Neutrophil (primary cell): Measurements from ENCODE around the gene SELENOO.
A peak's percentile ranks its signal among the peaks of the same experiment; 100 is the strongest.

ENCODE experiments used
- H3K27ac ChIP-seq: fragments of 200-600 bp; sonication (generic); 2 replicates; pipeline ENCODE4 v1.5.1; 2016; ENCODE audit warnings: mild to moderate bottlenecking, moderate library complexity
- H3K27me3 ChIP-seq: fragments of 200-600 bp; sonication (generic); 2 replicates; pipeline ENCODE4 v1.6.0; 2016; ENCODE audit warnings: mild to moderate bottlenecking
- H3K36me3 ChIP-seq: fragments of 200-600 bp; sonication (generic); 2 replicates; pipeline ENCODE4 v1.5.1; 2017
- H3K4me1 ChIP-seq, 2 experiments: fragments of 200-600 bp in 1 of 2; sonication (generic) in 1 of 2; 1 replicate in 1 of 2; 2 replicates in 1 of 2; pipeline versions ENCODE4 v1.5.1 to v1.6.1; 2013 to 2016; ENCODE audit warnings: low read depth in 1 of 2, low read length in 1 of 2, mild to moderate bottlenecking in 1 of 2, moderate library complexity in 1 of 2; ENCODE audit not compliant: control insufficient read depth in 1 of 2, insufficient read depth in 1 of 2
- H3K4me3 ChIP-seq, 2 experiments: fragments of 200-600 bp in 1 of 2; sonication (generic) in 1 of 2; 1 replicate in 1 of 2; 2 replicates in 1 of 2; pipeline ENCODE4 v1.5.1; 2013 to 2016; ENCODE audit warnings: low read depth in 1 of 2, low read length in 1 of 2, mild to moderate bottlenecking in 1 of 2, moderate library complexity in 1 of 2
- H3K9me3 ChIP-seq: fragments of 200-600 bp; sonication (generic); 2 replicates; pipeline ENCODE4 v1.5.1; 2016
- TF ChIP-seq, protein P1 (sequence below): fragments of 200-600 bp; sonication (generic); IDR thresholded peaks from 2 replicates; pipeline ENCODE4 v1.5.1; 2016; ENCODE audit warnings: antibody characterized with exemption

Gene SELENOO

DNA sequence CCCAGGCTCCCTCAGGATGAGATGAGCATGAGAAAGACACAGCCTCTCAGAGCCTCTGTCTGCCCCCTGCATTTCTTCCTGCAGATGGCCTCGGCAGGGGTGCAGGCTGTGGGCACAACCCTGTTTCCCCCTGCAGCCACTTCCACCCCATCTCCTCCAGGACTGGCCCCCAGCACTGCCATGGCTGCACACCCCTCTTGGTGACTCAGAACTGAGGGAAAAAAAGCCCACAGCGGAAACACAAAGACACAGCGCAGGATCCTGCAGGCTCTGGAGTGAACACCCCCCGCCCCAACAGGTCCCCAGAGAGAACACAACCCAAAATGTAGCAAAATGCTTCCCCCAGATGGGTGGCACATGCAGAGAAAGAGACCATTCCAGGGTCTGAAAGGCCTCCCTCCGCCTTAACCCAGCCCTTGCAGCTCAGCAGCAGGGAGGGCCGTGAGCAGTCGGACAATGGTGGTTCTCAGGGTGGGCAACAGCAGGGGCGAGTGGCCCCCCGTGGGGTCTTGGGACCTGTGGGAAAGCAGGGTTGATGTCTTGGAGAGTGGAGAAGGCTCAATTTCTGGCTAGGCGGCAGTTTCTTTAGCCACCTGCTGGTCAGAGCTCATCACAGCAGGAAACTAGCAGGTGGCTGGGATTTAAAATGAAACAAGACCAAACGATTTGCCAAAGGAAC is 36.1 kb downstream of the SELENOO start:
- Histone ChIP-seq H3K27ac (no peak overlapping the region), H3K4me3 (no peak overlapping the region), H3K4me1 (peaks cover 9 to 10% of the 10 kb centered on the region in 2 experiments), H3K27me3 (no peaks in the 10 kb centered on the region), H3K9me3 (no peaks in the 10 kb centered on the region), H3K36me3 (peaks cover 32% of the 10 kb centered on the region)
- TF ChIP-seq, protein P1, sequence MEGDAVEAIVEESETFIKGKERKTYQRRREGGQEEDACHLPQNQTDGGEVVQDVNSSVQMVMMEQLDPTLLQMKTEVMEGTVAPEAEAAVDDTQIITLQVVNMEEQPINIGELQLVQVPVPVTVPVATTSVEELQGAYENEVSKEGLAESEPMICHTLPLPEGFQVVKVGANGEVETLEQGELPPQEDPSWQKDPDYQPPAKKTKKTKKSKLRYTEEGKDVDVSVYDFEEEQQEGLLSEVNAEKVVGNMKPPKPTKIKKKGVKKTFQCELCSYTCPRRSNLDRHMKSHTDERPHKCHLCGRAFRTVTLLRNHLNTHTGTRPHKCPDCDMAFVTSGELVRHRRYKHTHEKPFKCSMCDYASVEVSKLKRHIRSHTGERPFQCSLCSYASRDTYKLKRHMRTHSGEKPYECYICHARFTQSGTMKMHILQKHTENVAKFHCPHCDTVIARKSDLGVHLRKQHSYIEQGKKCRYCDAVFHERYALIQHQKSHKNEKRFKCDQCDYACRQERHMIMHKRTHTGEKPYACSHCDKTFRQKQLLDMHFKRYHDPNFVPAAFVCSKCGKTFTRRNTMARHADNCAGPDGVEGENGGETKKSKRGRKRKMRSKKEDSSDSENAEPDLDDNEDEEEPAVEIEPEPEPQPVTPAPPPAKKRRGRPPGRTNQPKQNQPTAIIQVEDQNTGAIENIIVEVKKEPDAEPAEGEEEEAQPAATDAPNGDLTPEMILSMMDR, result no peak

DNA sequence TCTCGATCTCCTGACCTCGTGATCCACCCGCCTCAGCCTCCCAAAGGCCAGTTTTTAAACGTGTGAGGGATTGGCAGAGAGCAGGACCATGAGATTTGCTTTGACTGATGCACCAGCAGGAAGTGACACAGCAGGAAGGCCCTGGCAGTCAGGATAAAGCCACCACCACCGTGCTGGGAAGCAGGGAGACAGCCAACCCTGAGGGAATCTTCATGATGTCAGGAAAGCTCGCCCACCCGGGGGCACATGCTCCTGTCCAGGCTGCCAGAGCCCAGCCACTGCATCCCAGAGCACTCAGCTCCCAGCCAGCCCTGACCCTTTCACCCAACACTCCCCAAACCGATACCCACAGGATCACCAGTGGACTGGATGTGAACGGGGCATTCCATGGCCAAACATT is 37.9 kb downstream of the SELENOO start:
- no peak overlapping the region for H3K4me3 ChIP-seq

DNA sequence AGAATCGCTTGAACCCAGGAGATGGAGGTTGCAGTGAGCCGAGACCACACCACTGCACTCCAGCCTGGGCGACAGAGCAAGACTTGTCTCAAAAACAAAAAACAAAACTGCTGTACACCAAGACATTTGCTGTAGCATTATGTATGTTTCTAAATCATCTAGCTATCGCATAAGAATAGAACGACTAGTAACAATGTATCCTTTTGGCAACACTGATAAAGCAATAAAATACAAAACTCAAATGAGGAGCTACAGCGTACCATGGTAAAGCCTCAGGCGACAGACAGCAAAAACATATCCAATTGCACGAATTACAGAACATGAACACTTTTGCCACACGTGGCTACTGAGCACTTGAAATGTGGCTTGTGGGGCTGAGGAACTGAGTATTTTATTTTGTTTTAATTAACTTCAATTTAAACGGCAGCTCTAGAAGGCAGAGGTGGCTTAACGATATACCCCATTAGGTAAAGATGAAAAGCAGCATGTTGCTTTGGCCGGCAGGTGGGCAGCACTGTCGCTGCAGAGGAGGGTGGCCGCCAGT is 41.7 kb downstream of the SELENOO start:
- Histone ChIP-seq H3K36me3 (peaks cover 30% of the 10 kb centered on the region), H3K4me3 (no peak overlapping the region)

More for the DNA sequence above, 37.9 kb downstream of the SELENOO start:
- H3K27me3 ChIP-seq, result no peaks in the 10 kb centered on the region
- H3K4me1 ChIP-seq, result peaks cover 28 to 29% of the 10 kb centered on the region in 2 experiments
- no peaks in the 10 kb centered on the region for H3K9me3 ChIP-seq
- TF ChIP-seq, protein P1, result no peak
- H3K36me3 ChIP-seq, result peaks cover 23% of the 10 kb centered on the region
- no peak overlapping the region for H3K27ac ChIP-seq

DNA sequence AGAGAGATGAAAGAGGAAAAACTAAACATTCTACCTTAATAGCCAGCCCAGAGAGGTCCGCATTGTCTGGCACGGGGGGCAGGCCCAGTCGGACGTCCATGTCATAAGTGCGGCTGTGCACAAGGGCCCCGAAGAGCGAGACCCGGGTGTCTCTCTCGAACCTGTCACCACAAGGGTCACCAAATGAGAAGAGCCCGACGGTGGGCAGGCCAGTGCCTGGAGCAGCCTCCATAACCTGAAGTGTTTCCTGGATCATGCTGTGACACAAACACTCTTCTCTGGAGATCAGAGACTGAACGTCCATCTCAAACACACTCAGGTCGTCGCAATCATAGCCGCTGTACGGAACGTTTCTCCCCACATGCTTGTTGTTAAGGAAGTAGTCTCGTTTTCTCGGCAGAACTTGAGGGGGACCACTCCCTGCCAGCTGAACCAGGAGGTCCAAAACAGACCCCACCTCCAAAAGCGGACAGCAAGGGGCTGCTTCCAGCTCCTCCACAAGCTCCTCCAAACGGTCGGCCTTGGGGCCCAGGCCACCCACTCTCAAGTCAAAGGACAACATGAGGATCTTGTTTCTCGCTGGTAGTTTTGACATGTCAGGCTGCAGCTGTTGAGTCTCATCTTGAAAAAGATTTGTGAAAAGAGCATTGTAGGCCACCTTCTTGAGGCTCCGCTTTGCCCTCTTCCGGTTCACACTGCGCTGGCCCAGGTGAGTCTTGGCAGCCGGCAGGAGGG is 43.0 kb downstream of the SELENOO start:
- Histone ChIP-seq H3K9me3 (no peaks in the 10 kb centered on the region), H3K27me3 (no peaks in the 10 kb centered on the region), H3K27ac (peak overlapping the region; percentile 88), H3K4me3 (peak overlapping the region; percentile 72 to 86), H3K4me1 (peaks cover 52 to 59% of the 10 kb centered on the region in 2 experiments), H3K36me3 (peaks cover 41% of the 10 kb centered on the region)
- TF ChIP-seq, protein P1, result no peak

More for the DNA sequence above, 41.7 kb downstream of the SELENOO start:
- H3K9me3 ChIP-seq, result no peaks in the 10 kb centered on the region
- no peaks in the 10 kb centered on the region for H3K27me3 ChIP-seq
- no peak overlapping the region for H3K27ac ChIP-seq
- peaks cover 46 to 52% of the 10 kb centered on the region in 2 experiments for H3K4me1 ChIP-seq
- TF ChIP-seq, protein P1, result no peak

DNA sequence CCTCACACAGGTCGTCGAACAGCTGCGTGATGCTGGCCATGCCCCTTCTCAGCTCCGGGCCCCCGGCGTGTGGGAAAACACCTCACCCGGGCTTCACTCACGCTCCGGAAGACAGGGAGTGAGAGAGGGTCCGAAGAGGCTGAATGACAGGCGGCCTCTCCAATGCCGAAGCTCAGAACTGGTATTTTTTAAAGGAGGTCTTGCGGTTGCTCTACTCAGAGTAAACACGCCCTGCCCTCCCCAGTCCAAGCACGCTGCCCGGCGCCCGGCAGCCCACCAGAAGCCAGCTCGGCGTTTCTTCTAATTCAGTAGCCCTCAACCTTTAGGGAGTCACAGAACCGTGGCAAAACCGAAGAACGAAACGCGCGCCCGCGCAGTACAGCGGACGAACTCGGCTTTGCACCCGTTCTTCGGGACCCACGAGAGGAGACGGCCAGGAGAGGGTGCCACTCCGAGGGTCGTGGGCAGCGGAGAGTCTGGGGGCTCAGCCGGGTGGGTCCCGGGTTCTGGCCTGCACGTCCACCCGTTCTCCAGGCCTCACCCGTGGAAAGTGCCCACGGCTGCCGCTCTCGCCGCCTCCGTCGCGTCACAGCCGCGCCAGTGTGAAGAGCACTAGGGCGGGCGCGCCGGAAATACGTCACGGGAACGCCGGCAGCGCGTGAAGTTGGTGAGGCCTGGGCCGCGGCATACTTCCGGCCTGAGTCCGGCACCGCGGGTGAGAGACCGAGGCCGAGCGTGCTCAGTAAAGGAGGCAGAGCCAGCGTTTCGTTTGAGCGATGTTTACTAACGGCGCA is 43.8 kb downstream of the SELENOO start, which contains the start of gene TUBGCP6:
Gene TUBGCP6, minus strand, starts transcription at position 604 of the 794 bp plus-strand sequence. Its CDS starts 564 bp downstream, at position 40.
- Histone ChIP-seq H3K4me3 (peak within 1 kb of the TSS; percentile 72 to 86), H3K9me3 (no peaks in the 10 kb centered on the region), H3K27me3 (no peaks in the 10 kb centered on the region), H3K36me3 (peaks cover 42% of the 10 kb centered on the region), H3K4me1 (peaks cover 54 to 61% of the 10 kb centered on the region in 2 experiments), H3K27ac (peak within 1 kb of the TSS; percentile 88)
- TF ChIP-seq, protein P1, result peak; percentile 61
